Measurements from ENCODE around the gene HJV. TPM values are rescaled to one million over a fixed set of nuclear protein-coding genes. Genes with fewer than 3 reads are reported as not detected.

Gene HJV
- total and polyA plus RNA-seq, 2 of the 13 experiments (the other 11 are each of a cell fraction or from before 2014, with no cell fraction given) = 0.18 TPM; not detected in 1

DNA sequence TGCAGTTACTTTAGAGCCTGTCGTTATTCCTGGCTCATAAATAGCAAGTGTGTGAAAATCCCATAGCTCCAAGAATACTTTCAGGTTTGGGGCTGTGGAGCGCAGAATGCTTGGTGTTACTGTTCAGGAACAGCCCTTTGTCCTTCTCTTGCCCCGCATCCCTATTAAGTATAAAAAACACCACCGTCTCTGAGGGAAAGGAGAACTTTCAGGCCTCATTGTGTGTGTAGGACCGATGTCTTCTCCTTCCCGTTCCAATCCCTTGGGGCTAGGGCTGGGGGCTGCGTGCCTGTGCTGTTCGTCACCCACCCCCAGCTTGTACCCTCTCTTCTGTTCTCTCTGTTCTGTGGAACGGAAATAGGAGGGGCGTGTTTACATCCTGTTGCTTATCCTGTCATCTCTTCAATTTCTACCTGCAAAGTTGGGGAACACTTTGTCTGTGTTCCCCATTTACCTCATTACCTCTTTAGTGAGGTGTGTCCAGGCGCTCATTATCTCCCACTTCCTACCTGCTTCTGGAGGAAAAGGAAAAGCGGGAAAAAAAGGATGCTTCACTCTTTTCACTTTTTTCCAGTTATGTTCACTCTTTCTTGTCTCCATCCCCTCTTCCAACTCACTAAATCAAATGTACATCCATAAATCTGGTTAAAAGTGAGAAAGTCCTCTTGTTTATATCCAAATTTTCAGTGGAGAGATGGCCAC is 24.4 kb downstream of the HJV start (continued):
- TF ChIP-seq, protein P1, sequence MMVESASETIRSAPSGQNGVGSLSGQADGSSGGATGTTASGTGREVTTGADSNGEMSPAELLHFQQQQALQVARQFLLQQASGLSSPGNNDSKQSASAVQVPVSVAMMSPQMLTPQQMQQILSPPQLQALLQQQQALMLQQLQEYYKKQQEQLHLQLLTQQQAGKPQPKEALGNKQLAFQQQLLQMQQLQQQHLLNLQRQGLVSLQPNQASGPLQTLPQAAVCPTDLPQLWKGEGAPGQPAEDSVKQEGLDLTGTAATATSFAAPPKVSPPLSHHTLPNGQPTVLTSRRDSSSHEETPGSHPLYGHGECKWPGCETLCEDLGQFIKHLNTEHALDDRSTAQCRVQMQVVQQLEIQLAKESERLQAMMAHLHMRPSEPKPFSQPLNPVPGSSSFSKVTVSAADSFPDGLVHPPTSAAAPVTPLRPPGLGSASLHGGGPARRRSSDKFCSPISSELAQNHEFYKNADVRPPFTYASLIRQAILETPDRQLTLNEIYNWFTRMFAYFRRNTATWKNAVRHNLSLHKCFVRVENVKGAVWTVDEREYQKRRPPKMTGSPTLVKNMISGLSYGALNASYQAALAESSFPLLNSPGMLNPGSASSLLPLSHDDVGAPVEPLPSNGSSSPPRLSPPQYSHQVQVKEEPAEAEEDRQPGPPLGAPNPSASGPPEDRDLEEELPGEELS (CRISPR knock-in tag; IDR thresholded peaks at IDR 0.05) = peak; percentile 79
- TF ChIP-seq CREB1 (IDR thresholded peaks at IDR 0.05) (no peak), CREB1 (CRISPR knock-in tag; IDR thresholded peaks at IDR 0.05) (0 out of 2 replicates have a peak, but pooled peaks have one; percentile 17), POLR2A (IDR thresholded peaks at IDR 0.05; ENCODE audit: insufficient read depth in 1 of 2, low read depth in 2 of 2, low read length in 2 of 2) (0 out of 4 replicates have a peak, but pooled peaks of 1 of the 2 experiments have one; percentile 25), ETV6 (CRISPR knock-in tag; conservative IDR thresholded peaks at IDR 0.05) (no peak), GATA4 (IDR thresholded peaks at IDR 0.05; ENCODE audit: borderline replicate concordance, low read depth) (peak; percentile 37; the same call in 1 of the 2 replicates), MEF2D (CRISPR knock-in tag; IDR thresholded peaks at IDR 0.05) (no peak; the same call in 1 of the 2 replicates), SP5 (CRISPR knock-in tag; IDR thresholded peaks at IDR 0.05; ENCODE audit: borderline replicate concordance, low read depth) (peak; percentile 94), RFXAP (CRISPR knock-in tag; IDR thresholded peaks at IDR 0.05; ENCODE audit: borderline replicate concordance) (0 out of 2 replicates have a peak, but pooled peaks have one; percentile 10), ZEB1 (IDR thresholded peaks at IDR 0.05; ENCODE audit: insufficient replicate concordance, low read depth) (peak; percentile 54), KIAA2018 (CRISPR knock-in tag; IDR thresholded peaks at IDR 0.05; ENCODE audit: borderline replicate concordance) (no peak), SETDB1 (CRISPR knock-in tag; IDR thresholded peaks at IDR 0.05; ENCODE audit: borderline replicate concordance) (no peak), RBFOX2 (IDR thresholded peaks at IDR 0.05; ENCODE audit: low read depth, low read length) (0 out of 2 replicates have a peak, but pooled peaks have one; percentile 45), ZNF367 (CRISPR knock-in tag; IDR thresholded peaks at IDR 0.05; ENCODE audit: borderline replicate concordance) (no peak)
- TF ChIP-seq, protein P2, sequence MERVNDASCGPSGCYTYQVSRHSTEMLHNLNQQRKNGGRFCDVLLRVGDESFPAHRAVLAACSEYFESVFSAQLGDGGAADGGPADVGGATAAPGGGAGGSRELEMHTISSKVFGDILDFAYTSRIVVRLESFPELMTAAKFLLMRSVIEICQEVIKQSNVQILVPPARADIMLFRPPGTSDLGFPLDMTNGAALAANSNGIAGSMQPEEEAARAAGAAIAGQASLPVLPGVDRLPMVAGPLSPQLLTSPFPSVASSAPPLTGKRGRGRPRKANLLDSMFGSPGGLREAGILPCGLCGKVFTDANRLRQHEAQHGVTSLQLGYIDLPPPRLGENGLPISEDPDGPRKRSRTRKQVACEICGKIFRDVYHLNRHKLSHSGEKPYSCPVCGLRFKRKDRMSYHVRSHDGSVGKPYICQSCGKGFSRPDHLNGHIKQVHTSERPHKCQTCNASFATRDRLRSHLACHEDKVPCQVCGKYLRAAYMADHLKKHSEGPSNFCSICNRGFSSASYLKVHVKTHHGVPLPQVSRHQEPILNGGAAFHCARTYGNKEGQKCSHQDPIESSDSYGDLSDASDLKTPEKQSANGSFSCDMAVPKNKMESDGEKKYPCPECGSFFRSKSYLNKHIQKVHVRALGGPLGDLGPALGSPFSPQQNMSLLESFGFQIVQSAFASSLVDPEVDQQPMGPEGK (CRISPR knock-in tag; IDR thresholded peaks at IDR 0.05) = peak; percentile 85
- TF ChIP-seq, protein P3, sequence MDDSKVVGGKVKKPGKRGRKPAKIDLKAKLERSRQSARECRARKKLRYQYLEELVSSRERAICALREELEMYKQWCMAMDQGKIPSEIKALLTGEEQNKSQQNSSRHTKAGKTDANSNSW (CRISPR knock-in tag; IDR thresholded peaks at IDR 0.05; ENCODE audit: borderline replicate concordance) = 0 out of 2 replicates have a peak, but pooled peaks have one; percentile 2
